GM19193 (cell line): ENCODE measurements around the gene TWNK.

ENCODE experiments used
- POLR2A ChIP-seq: IDR thresholded peaks from 4 replicates; pipeline ENCODE4 v1.6.1; 2011; ENCODE audit not compliant: insufficient read depth, insufficient read length; ENCODE audit errors: extremely low read depth

TWNK gene

DNA sequence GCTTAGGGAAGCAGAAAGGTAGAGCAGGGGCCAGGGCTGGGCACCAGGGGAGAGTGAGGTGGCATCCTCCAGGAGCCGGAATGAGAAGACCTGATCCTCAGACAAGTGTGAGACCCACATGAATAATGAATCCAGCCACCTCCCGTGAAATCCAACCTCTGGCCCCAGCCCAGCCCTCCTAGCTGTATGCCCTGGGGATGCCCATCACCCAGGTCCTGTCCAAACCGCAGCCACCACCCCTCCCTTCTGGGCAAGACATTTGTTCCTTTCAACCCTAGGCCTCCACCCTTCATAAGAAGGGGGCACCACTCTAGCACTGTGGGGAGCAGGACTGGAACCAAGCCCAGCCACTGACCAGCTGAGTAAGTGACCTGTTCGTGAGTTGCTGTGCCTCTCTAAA is 33.9 kb downstream of the TWNK start:
- no peak for TF ChIP-seq POLR2A

DNA sequence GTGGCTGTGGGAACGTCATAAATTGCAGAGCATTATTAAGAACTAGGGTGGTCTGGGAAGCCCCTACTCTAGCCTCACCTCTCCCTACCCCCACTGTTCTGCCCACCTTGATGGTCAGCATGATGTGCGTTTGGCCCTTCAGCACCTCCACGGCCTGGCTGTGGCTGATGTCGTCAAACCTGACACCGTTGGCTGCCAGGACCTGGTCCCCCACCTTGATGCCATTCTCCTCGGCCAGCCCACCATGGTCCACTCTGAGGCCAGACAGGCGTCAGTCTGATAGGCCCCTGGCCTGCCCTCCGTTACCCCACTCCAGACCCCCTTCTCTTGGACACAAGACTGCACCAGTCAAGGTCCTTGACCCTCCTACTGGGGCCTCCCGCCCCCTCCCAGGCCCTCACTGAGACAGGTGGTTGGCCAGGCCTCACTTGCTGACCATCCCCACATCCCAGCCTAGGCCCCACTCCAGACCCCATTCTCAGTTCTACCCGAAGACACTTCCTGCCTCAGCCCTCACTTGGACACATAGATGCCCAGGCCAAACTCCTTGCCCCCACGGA is 34.4 kb downstream of the TWNK start:
- TF ChIP-seq POLR2A, result no peak

DNA sequence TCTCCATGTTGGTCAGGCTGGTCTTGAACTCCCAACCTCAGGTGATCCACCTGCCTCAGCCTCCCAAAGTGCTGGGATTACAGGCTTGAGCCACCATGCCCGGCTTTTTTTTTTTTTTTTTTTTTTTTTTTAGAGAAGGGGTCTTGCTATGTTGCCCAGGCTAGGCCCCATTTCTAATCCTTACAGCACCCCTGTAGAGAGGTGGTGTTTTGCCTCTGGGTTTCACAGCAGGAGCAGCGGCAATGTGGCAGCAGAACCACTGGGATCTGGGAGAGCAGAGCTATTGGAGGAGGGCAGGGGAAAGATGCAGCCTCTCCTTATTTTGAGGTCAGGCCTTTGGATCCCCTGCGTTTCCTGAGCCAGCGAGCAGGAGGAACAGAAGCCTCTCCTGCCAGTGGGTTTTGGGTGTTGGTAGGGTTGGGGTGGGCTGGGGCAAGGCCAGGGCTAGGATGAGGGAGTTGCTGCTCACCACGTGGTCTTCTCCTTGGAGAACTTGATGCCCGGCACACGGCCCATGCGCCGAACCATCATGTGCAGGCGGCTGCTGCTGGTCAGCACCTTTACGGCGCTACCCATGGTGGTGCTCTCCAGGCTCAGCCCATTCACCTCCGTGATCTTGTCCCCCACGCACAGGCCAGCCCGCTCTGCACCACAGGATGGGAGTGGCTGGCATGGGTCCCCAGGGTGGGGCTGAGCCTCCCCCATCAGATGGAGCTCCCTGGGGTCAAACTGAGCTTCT is 35.8 kb downstream of the TWNK start:
- no peak for TF ChIP-seq POLR2A

GRCh38 chr10:101027106-101027720 is 39.9 kb downstream of the TWNK start:
- no peak for TF ChIP-seq POLR2A

DNA sequence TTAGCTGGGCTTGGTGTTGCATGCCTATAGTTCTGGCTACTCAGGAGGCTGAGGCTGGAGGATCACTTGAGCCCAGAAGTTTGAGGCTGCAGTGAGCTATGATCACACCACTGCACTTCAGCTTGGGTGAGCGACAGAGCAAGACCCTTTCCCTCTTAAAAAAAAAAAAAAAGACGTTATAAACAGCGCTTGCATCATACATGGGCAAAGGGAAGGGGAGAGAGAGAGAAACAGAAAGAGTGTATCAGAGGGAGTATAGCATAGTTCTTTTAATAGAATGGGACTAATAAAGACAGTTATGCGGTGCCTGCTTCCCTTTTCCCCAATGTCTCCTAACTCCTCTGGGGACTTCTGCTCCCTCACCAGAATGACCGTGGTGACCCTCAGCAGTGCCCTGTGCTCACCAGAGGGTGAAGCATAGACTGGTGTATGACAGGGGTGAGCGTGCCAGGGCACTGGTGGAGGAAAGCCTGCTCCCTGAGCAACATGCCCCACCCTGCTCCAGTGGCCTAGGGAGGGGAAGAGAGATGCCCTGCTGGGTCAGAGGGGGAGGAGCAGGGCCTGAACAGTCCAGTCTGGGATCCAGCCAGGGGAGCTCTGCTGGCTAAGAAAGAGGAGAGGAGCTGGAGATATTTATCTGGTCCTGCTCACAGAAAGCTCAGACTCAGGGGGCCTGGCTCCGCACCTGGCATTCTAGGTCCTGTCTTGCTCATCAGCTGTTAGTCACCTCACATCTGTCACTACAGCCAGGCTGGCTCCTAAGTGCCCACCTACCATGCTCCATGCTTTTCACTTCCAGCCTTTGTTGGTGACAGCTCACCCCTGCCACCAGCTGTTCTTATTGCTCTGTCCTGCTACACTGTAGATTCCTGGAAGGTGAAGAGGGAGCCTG is 41.3 kb downstream of the TWNK start:
- TF ChIP-seq POLR2A, result no peak

DNA sequence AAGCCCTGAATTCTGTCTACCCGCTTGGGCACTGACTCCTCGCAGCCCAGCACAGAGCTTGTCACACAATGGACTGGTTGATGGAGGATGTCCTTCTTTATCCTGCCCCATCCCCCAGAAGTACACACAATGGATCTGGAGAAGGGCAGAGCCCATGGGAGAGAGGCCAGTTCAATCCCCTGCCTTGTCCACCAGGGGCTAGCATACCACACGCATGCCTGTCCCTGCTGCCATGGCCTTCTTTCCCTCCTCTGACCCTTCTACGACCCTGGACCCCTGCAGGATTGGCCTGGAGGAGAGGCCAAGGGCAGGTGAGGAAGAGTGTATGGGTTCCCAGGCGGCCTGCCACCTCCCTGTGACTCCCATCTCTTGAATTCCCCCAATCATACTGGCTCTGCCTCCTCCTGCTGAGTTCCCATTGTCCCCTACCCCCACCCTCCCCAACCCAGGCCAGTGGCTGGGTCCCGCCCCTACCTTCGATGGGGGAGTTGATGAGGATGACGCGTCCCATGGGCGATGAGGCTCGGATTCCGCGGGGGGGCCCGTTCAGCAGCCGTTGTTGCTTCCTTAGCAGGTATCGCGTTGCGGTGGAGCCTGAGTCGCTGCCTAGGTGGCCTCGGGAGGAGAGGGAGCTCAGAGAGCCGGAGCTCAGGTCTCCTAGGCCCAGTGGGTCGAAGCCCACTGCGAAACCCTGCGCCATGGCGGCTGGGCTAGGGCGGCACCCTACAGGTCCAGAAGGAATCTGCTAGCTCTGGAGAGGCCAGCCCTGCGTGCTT is 42.4 kb downstream of the TWNK start:
- no peak for TF ChIP-seq POLR2A

- TF ChIP-seq POLR2A, result no peak
Measured at GRCh38 chr10:101030496-101031127, 43.3 kb downstream of the TWNK start.

DNA sequence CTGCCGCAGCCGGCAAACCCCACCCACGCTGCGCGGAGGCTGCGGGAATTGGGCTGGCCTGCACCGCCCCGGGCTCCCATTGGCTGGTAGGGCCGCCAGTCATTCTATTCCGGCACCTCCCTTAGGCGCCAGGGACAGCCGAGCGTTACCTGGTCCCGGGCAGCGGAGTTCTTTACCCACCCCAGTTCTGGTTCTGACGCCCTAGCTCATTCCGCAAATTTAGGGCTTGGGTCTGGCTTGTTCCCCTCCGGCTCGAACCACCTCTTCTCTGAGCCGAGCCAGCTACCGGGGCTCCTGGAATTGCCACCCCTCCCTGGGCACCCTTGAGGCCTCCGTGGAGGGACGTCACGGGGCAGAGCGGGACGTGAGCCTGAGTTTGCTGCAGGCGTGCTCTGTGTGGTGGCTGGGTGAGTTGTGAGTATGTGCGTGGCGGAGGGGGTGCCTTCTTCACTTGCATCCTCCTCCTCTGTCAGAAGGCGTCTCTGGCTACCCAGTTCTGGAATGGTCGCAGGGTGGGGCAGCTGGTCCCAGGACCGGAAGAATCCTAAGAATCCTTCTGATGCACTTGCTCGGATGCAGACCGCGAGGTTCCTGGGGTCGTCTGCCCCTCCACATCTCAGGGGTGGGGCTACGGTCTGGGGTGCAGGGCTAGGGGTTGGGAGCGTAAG is 43.9 kb downstream of the TWNK start, which contains the start of the genes PDZD7 and SFXN3:
PDZD7 (minus strand) TSS at position 2 of the 668 bp plus-strand sequence. CDS start 910 bp downstream, outside the sequence.
SFXN3 (plus strand) TSS at position 107 of the 668 bp plus-strand sequence. CDS start 3,461 bp downstream, outside the sequence.
- no peak for TF ChIP-seq POLR2A

GRCh38 chr10:101031796-101032636 is 44.7 kb downstream of the TWNK start:
- no peak for TF ChIP-seq POLR2A

DNA sequence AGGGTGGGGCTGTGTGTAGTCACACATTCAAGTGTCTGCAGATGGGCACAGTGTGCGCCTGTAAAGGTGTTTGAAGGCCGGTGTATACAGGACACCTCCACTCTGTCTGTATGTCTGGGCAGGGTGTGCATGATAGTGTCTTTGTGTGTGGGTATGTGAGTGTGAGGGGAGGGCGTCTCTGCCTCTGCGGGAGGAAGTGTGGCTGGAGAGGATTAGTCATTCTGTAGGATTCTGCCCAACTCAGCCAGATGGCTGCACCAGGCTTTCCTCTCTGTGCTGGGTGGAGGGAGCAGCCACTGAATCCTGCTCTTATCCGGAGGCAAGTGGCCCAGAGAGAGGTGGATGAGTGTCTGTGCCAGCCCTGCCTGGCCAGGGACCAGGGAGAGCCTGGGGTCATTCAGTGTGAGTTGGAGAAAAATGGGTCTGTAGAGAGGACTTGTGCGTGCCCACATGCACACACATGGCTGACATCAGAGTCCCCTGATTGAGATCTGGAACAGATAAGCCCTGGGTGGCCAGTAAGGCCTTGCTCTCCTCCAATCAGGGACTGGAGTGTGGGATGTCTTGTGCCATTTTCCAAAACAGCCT is 45.4 kb downstream of the TWNK start:
- TF ChIP-seq POLR2A, result no peak

GRCh38 chr10:101033276-101033675 is 45.9 kb downstream of the TWNK start:
- TF ChIP-seq POLR2A, result no peak

GRCh38 chr10:101035314-101035713 is 48.0 kb downstream of the TWNK start:
- TF ChIP-seq POLR2A, result no peak
